Measurements from ENCODE around the gene TOPAZ1. TPM values are rescaled to one million over a fixed set of nuclear protein-coding genes. Genes with fewer than 3 reads are reported as not detected.

TOPAZ1 gene
- total RNA-seq, 4 donors from 2014 or later: not detected

DNA sequence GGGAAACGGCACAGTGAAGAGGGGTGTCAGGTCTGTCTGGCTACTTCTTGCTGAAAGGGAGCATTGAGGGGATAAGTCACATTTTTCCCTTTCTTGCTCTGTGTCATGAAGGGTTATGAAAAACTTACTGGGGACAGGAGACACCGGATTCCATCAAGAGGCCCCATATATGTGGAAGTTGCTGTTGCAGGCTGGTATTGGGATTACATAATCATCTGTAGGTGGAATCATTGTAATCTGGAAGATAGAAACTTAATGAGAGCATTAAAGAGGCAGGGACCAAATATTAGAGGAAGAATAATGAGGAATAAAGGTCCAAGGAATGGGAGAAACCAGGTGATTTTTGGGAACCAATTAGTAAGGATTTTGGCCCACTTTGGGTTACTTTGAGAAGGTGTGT is 92.6 kb downstream of the TOPAZ1 start:
- no peak for TF ChIP-seq CTCF (IDR thresholded peaks at IDR 0.05)
- no peak for TF ChIP-seq POLR2AphosphoS5 (IDR thresholded peaks at IDR 0.05)
- TF ChIP-seq POLR2A (IDR thresholded peaks at IDR 0.05): no peak
- TF ChIP-seq EP300 (IDR thresholded peaks at IDR 0.05): no peak
- DNase-seq (ENCODE audit: low spot score in 2 of 2): no peak
- Histone ChIP-seq H3K27me3 (no peaks in the 10 kb centered on the region), H3K27ac (no peak overlapping the region), H3K4me3 (no peak overlapping the region), H3K4me1 (peaks cover 10% of the 10 kb centered on the region), H3K36me3 (no peaks in the 10 kb centered on the region), H3K9me3 (no peaks in the 10 kb centered on the region)
- 91% methylated on average over 2 of the region's 2 CpGs for WGBS

GRCh38 chr3:44337248-44337785 is 95.6 kb downstream of the TOPAZ1 start:
- DNase-seq (ENCODE audit: low spot score in 2 of 2): no peak
- Histone ChIP-seq H3K4me3 (peak overlapping the region; percentile 66), H3K27me3 (no peaks in the 10 kb centered on the region), H3K9me3 (no peaks in the 10 kb centered on the region), H3K36me3 (no peaks in the 10 kb centered on the region), H3K4me1 (peaks cover 24% of the 10 kb centered on the region), H3K27ac (peak overlapping the region; percentile 88)
- WGBS: 58% methylated on average over 5 of the region's 5 CpGs
- TF ChIP-seq POLR2A (IDR thresholded peaks at IDR 0.05) (no peak), EP300 (IDR thresholded peaks at IDR 0.05) (no peak), CTCF (IDR thresholded peaks at IDR 0.05) (no peak), POLR2AphosphoS5 (IDR thresholded peaks at IDR 0.05) (no peak)

- WGBS: under 1% methylated on average over 26 of the region's 77 CpGs
- TF ChIP-seq POLR2A (IDR thresholded peaks at IDR 0.05) (peak in 1 of 2 donors; percentile 78), EP300 (IDR thresholded peaks at IDR 0.05) (no peak), CTCF (IDR thresholded peaks at IDR 0.05) (no peak), POLR2AphosphoS5 (IDR thresholded peaks at IDR 0.05) (peak in 2 of 3 donors; percentile 38 to 53)
Observed at GRCh38 chr3:44338010-44338827, 96.5 kb downstream of the TOPAZ1 start, which contains the start of gene TCAIM. TSS of gene TCAIM (plus strand) at chr3:44338766. CDS start at chr3:44354783, 16,017 bp downstream.

GRCh38 chr3:44338828-44339127 is 97.1 kb downstream of the TOPAZ1 start:
- Histone ChIP-seq H3K4me3 (peak overlapping the region; percentile 66), H3K9me3 (no peaks in the 10 kb centered on the region), H3K27me3 (no peaks in the 10 kb centered on the region), H3K36me3 (no peaks in the 10 kb centered on the region), H3K4me1 (peaks cover 24% of the 10 kb centered on the region), H3K27ac (peak overlapping the region; percentile 88)
- TF ChIP-seq EP300 (IDR thresholded peaks at IDR 0.05): no peak
- no peak for TF ChIP-seq POLR2AphosphoS5 (IDR thresholded peaks at IDR 0.05)
- TF ChIP-seq POLR2A (IDR thresholded peaks at IDR 0.05): no peak
- no peak for TF ChIP-seq CTCF (IDR thresholded peaks at IDR 0.05)
- 0% methylated on average over 15 of the region's 15 CpGs for WGBS
- no peak for DNase-seq (ENCODE audit: low spot score in 2 of 2)

More at GRCh38 chr3:44338010-44338827, 96.5 kb downstream of the TOPAZ1 start, which contains the start of gene TCAIM:
- Histone ChIP-seq H3K4me3 (peak within 1 kb of the TSS; percentile 66), H3K9me3 (no peaks in the 10 kb centered on the region), H3K4me1 (peaks cover 24% of the 10 kb centered on the region), H3K36me3 (no peaks in the 10 kb centered on the region), H3K27ac (peak within 1 kb of the TSS; percentile 88), H3K27me3 (no peaks in the 10 kb centered on the region)
- peak; percentile 97 to 98 for DNase-seq (ENCODE audit: low spot score in 2 of 2)

Measured in suprapubic skin (tissue), 4 donors.